H1 (cell line): ENCODE results near the gene LSM3. TPM values are rescaled to one million over a fixed set of nuclear protein-coding genes. Genes with fewer than 3 reads are reported as not detected.

Experiments used
- CTCF ChIA-PET: fragments of 300-600 bp; sonication (Branson Sonifier 250); formaldehyde crosslinking; loops from one replicate; lab custom pipeline; 2021; ENCODE audit not compliant: partially characterized antibody; lab: Charles Lee
- POLR2A ChIA-PET: fragments of 300-600 bp; sonication (Branson Sonifier 250); formaldehyde crosslinking; loops from one replicate; lab custom pipeline; 2021; ENCODE audit warnings: inconsistent platforms; ENCODE audit not compliant: partially characterized antibody; lab: Charles Lee
- DNase-seq, 2 experiments: peaks; one replicate each; pipeline versions ENCODE4 v3.0.0 to v3.0.0-alpha.2; 2010 to 2022; ENCODE audit warnings: low spot score in 2 of 2, low read depth in 1 of 2, mixed read lengths in 1 of 2
- FAIRE-seq: peaks from 2 replicates; lab custom pipeline; 2011; peaks lifted over from hg19 to GRCh38; lab: Jason Lieb, UNC
- H2AFZ ChIP-seq: 2 replicates; pipeline ENCODE4 v1.8.1; 2012; ENCODE audit warnings: low read length, inconsistent platforms
- H2AK5ac ChIP-seq: 2 replicates; pipeline ENCODE4 v1.6.1; 2013; ENCODE audit warnings: low read depth, low read length
- H2BK120ac ChIP-seq: replicated peaks from 2 replicates; pipeline ENCODE3; 2013; ENCODE audit warnings: low read depth, low read length, inconsistent platforms
- H2BK12ac ChIP-seq: 2 replicates; pipeline ENCODE4 v1.6.1; 2013; ENCODE audit warnings: low read depth, low read length
- H2BK15ac ChIP-seq: 2 replicates; pipeline ENCODE4 v1.6.1; 2013; ENCODE audit warnings: low read length
- H2BK20ac ChIP-seq: 2 replicates; pipeline ENCODE4 v1.6.1; 2013; ENCODE audit warnings: low read length
- H2BK5ac ChIP-seq: 2 replicates; pipeline ENCODE4 v1.6.1; 2013; ENCODE audit warnings: low read depth, low read length
- H3K14ac ChIP-seq: 2 replicates; pipeline ENCODE4 v1.6.1; 2013; ENCODE audit warnings: inconsistent platforms; ENCODE audit not compliant: insufficient read length
- H3K18ac ChIP-seq: 2 replicates; pipeline ENCODE4 v1.6.1; 2013; ENCODE audit warnings: low read length; ENCODE audit errors: extremely low read depth
- H3K23ac ChIP-seq: 2 replicates; pipeline ENCODE4 v1.6.1; 2013; ENCODE audit warnings: inconsistent platforms; ENCODE audit not compliant: insufficient read length
- H3K23me2 ChIP-seq: 2 replicates; pipeline ENCODE4 v1.6.1; 2013; ENCODE audit warnings: low read depth, low read length
- H3K27ac ChIP-seq: 2 replicates; pipeline ENCODE4 v1.6.1; 2011; ENCODE audit warnings: low read depth, low read length, inconsistent platforms
- H3K27me3 ChIP-seq, 4 experiments: replicated peaks in 1 of 4; 1 replicate in 1 of 4; 2 replicates in 3 of 4; pipeline versions ENCODE4 v1.6.1 to v1.8.1; 2011 to 2013; ENCODE audit warnings: low read length in 3 of 4, mild to moderate bottlenecking in 3 of 4, inconsistent platforms in 2 of 4, mixed read lengths in 2 of 4, moderate library complexity in 1 of 4; ENCODE audit not compliant: control insufficient read depth in 3 of 4, insufficient read depth in 3 of 4; ENCODE audit errors: extremely low read depth in 1 of 4
- H3K36me3 ChIP-seq, 4 experiments: 2 replicates each; pipeline versions ENCODE4 v1.6.1 to v1.8.1; 2011 to 2013; ENCODE audit warnings: mild to moderate bottlenecking in 4 of 4, low read length in 3 of 4, moderate library complexity in 2 of 4, control low read depth in 1 of 4, inconsistent platforms in 1 of 4; ENCODE audit not compliant: insufficient read depth in 4 of 4, control insufficient read depth in 2 of 4
- H3K4ac ChIP-seq: replicated peaks from 2 replicates; pipeline ENCODE3; 2013; ENCODE audit warnings: low read length, low read depth, mixed read lengths, inconsistent platforms; ENCODE audit not compliant: insufficient read length
- H3K4me1 ChIP-seq, 4 experiments: replicated peaks in 1 of 4; 1 replicate in 1 of 4; 2 replicates in 3 of 4; pipeline versions ENCODE4 v1.6.1 to v1.8.1; 2011 to 2013; ENCODE audit warnings: low read length in 3 of 4, inconsistent platforms in 2 of 4, mixed read lengths in 1 of 4; ENCODE audit not compliant: insufficient read depth in 4 of 4, control insufficient read depth in 3 of 4
- H3K4me2 ChIP-seq, 2 experiments: 2 replicates each; pipeline versions ENCODE4 v1.6.1 to v1.8.1; 2011 to 2013; ENCODE audit warnings: low read depth in 2 of 2, low read length in 2 of 2, control low read depth in 1 of 2, inconsistent platforms in 1 of 2, mild to moderate bottlenecking in 1 of 2; ENCODE audit not compliant: insufficient read depth in 1 of 2
- H3K4me3 ChIP-seq, 4 experiments: fragments of 200-600, 300-600 bp in 1 of 4; sonication (generic), shearing (Covaris generic), sonication (Bioruptor Twin) in 1 of 4; 2 replicates each; pipeline versions ENCODE4 v1.5.1 to v1.8.1; 2011 to 2016; ENCODE audit warnings: low read length in 4 of 4, low read depth in 3 of 4, control low read depth in 2 of 4, inconsistent platforms in 2 of 4, mild to moderate bottlenecking in 2 of 4, mixed read lengths in 1 of 4, moderate library complexity in 1 of 4; ENCODE audit not compliant: insufficient read depth in 2 of 4; ENCODE audit errors: extremely low read depth in 1 of 4
- H3K56ac ChIP-seq: replicated peaks from 2 replicates; pipeline ENCODE3; 2013; ENCODE audit warnings: low read depth, mild to moderate bottlenecking, mixed read lengths, low read length, inconsistent platforms; ENCODE audit not compliant: insufficient read length
- H3K79me1 ChIP-seq: 2 replicates; pipeline ENCODE4 v1.6.1; 2013; ENCODE audit warnings: low read depth, low read length, control low read depth
- H3K79me2 ChIP-seq, 2 experiments: 2 replicates each; pipeline versions ENCODE4 v1.6.1 to v1.8.1; 2012 to 2013; ENCODE audit warnings: low read length in 2 of 2, mild to moderate bottlenecking in 2 of 2, inconsistent platforms in 1 of 2; ENCODE audit not compliant: insufficient read depth in 2 of 2, control insufficient read depth in 1 of 2
- H3K9ac ChIP-seq, 4 experiments: replicated peaks in 1 of 4; 1 replicate in 1 of 4; 2 replicates in 3 of 4; pipeline versions ENCODE4 v1.6.1 to v1.8.1; 2011 to 2013; ENCODE audit warnings: low read depth in 3 of 4, low read length in 3 of 4, control low read depth in 2 of 4, mild to moderate bottlenecking in 2 of 4, moderate library complexity in 2 of 4, inconsistent platforms in 1 of 4; ENCODE audit errors: extremely low read depth in 1 of 4
- H3K9me3 ChIP-seq, 2 experiments: 2 replicates each; pipeline versions ENCODE4 v1.6.1 to v1.8.1; 2012 to 2013; ENCODE audit warnings: mild to moderate bottlenecking in 2 of 2, moderate library complexity in 2 of 2, control low read depth in 1 of 2, inconsistent platforms in 1 of 2, low read depth in 1 of 2, low read length in 1 of 2, mixed read lengths in 1 of 2; ENCODE audit not compliant: insufficient read depth in 2 of 2
- H4K20me1 ChIP-seq, 2 experiments: replicated peaks in 1 of 2; 2 replicates each; pipeline versions ENCODE3 to v1.8.1; 2011 to 2013; ENCODE audit warnings: inconsistent platforms in 2 of 2, low read length in 2 of 2, mild to moderate bottlenecking in 1 of 2; ENCODE audit not compliant: insufficient read depth in 2 of 2, control insufficient read depth in 1 of 2
- H4K5ac ChIP-seq: 2 replicates; pipeline ENCODE4 v1.6.1; 2013; ENCODE audit warnings: low read length, low read depth, mixed read lengths, inconsistent platforms; ENCODE audit not compliant: insufficient read length
- H4K8ac ChIP-seq: 2 replicates; pipeline ENCODE4 v1.8.0; 2013; ENCODE audit warnings: mild to moderate bottlenecking, moderate library complexity, low read length, inconsistent platforms; ENCODE audit not compliant: insufficient read depth; ENCODE audit errors: extremely low read depth
- H4K91ac ChIP-seq: replicated peaks from 2 replicates; pipeline ENCODE3; 2013; ENCODE audit warnings: low read length, mixed read lengths, inconsistent platforms; ENCODE audit not compliant: insufficient read length
- ASH2L ChIP-seq: fragments of 200-600, 300-600 bp; sonication (generic); IDR thresholded peaks from one replicate; pipeline ENCODE4 v1.7.1; 2017; ENCODE audit warnings: low read length
- CBX5 ChIP-seq: fragments of 300-800, 300-1000 bp; sonication (generic); IDR thresholded peaks from 2 replicates; pipeline ENCODE4 v1.7.1; 2016; ENCODE audit warnings: antibody characterized with exemption, low read length, low read depth
- CBX8 ChIP-seq: fragments of 300-800, 300-1000 bp; sonication (generic); IDR thresholded peaks from 2 replicates; pipeline ENCODE4 v1.7.1; 2016; ENCODE audit warnings: low read depth, low read length, borderline replicate concordance
- CTBP2 ChIP-seq: IDR thresholded peaks from 2 replicates; pipeline ENCODE4 v1.7.0; 2011; ENCODE audit warnings: borderline replicate concordance, mild to moderate bottlenecking, moderate library complexity, mixed read lengths, low read length; ENCODE audit not compliant: insufficient read depth, insufficient read length
- GABPA ChIP-seq: IDR thresholded peaks from 2 replicates; pipeline ENCODE4 v1.6.1; 2011; ENCODE audit warnings: mild to moderate bottlenecking, low read length, moderate library complexity, borderline replicate concordance; ENCODE audit not compliant: insufficient read depth
- NRF1 ChIP-seq: IDR thresholded peaks from 2 replicates; pipeline ENCODE4 v1.6.1; 2011; ENCODE audit warnings: mild to moderate bottlenecking, low read depth, low read length, improper control_type of control experiment
- RAD21 ChIP-seq, 2 experiments: IDR thresholded peaks in 1 of 2; conservative IDR thresholded peaks in 1 of 2; 2 replicates each; pipeline ENCODE4 v1.6.1; 2011; ENCODE audit warnings: low read depth in 2 of 2, low read length in 2 of 2, improper control_type of control experiment in 1 of 2, inconsistent platforms in 1 of 2, mild to moderate bottlenecking in 1 of 2, moderate library complexity in 1 of 2
- RFX5 ChIP-seq: IDR thresholded peaks from 2 replicates; pipeline ENCODE4 v1.6.1; 2011; ENCODE audit warnings: low read depth, low read length, improper control_type of control experiment, borderline replicate concordance
- SIN3A ChIP-seq, 2 experiments: IDR thresholded peaks in 1 of 2; conservative IDR thresholded peaks in 1 of 2; 2 replicates each; pipeline ENCODE4 v1.6.1; 2011 to 2012; ENCODE audit warnings: low read length in 2 of 2, improper control_type of control experiment in 1 of 2, low read depth in 1 of 2, mild to moderate bottlenecking in 1 of 2
- TAF7 ChIP-seq: optimal IDR thresholded peaks from 2 replicates; pipeline ENCODE3; 2011; ENCODE audit warnings: low read depth, mild to moderate bottlenecking, inconsistent platforms, low read length, moderate library complexity, borderline replicate concordance
- TCF12 ChIP-seq: IDR thresholded peaks from 2 replicates; pipeline ENCODE4 v1.6.1; 2011; ENCODE audit warnings: low read depth, mild to moderate bottlenecking, low read length
- WGBS, 2 experiments: shearing (Covaris generic) in 1 of 2; methylation state at CpG; one replicate each; pipeline versions ENCODE4 v1.1.6 to v1.1.7; 2013 to 2015; ENCODE audit warnings: low lambda C conversion rate in 2 of 2, mixed read lengths in 2 of 2, inconsistent platforms in 1 of 2, low coverage in 1 of 2, missing lambda C conversion rate in 1 of 2; ENCODE audit not compliant: insufficient replicate concordance in 2 of 2, insufficient coverage in 1 of 2, insufficient read length in 1 of 2; ENCODE audit errors: extremely low coverage in 1 of 2, missing lambda C conversion rate in 1 of 2; 5-methylcytosine and 5-hydroxymethylcytosine counted together
- polyA plus RNA-seq, 7 experiments: library from polyadenylated mRNA; depleted of rRNA in 3 of 7; stranded (reverse) in 5 of 7; unstranded in 2 of 7; fragments of >200 nt in 5 of 7; fragments of 200-250 nt in 2 of 7; gene quantifications; 1 replicate in 5 of 7; 2 replicates in 1 of 7; 4 replicates in 1 of 7; pipeline versions ENCODE4 v1.2.1 to v1.2.3, GENCODE V29; 2011 to 2013; ENCODE audit warnings: missing spikeins in 2 of 7, mixed read lengths in 2 of 7
- total RNA-seq: library from RNA; stranded (reverse); fragmentation: NEBNext Ultra II Directional; extraction: Animal tissue kit (Norgen Biotek cat#: 25700); gene quantifications from 2 replicates; pipeline ENCODE4 v1.2.1, GENCODE V29; 2021

The LSM3 gene
- total and polyA plus RNA-seq, 2 of the 8 experiments (the other 6 are each of a cell fraction or from before 2014, with no cell fraction given): 7.1 to 25.4 TPM

DNA sequence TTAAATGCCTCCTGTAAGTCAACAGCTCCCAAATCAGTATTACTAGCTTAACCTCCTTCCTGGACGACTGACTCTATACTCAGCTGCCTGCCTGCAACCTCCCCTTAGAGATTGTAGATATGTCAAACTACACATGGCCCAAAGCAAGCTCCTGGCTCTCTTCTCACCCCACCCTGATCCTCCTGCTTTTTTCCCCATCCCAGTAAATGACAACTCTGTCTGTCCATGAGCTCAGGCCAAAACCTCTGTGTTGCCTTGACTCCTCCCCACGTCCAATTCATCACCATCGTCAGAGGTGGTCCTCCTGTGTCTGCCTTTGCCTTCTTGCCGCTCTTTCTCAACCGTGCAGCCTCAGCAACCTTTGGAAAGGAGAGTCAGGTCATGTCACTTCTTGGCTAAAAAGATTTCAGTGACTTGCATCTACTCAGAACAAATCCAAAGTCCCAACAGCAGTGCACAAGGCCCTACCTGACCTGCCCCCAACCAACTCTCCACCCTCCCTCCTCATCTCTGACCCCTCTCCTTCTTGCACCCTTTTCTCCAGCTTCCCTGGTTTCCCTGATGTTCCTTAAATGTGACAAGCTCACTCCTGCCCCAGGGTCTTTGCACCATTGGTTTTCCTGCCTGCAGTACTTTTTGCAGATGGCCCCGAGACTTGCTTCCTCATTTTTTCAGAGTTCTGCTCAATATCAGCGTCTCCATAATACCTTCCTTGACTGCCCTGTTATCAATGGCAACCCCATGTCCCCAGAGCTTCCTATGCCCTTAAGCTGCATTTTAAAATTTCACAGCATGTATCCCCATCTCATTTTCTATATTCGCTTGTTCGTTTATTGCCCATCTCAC lies 52.8 kb downstream of the LSM3 start:
- Histone ChIP-seq H2AFZ (no peak overlapping the region), H3K18ac (no peak overlapping the region), H2BK5ac (no peak overlapping the region), H2BK20ac (no peak overlapping the region), H3K9me3 (peaks cover 4 to 6% of the 10 kb centered on the region in 2 experiments; a peak in 1 of 4 replicates), H3K4me1 (peaks cover 0 to 5% (median 0%) of the 10 kb centered on the region in 4 experiments; a peak in 1 of 7 replicates), H3K79me2 (no peaks in the 10 kb centered on the region), H3K23ac (no peak overlapping the region), H3K4me2 (no peak overlapping the region), H4K20me1 (no peaks in the 10 kb centered on the region), H4K5ac (no peak overlapping the region), H2AK5ac (no peak overlapping the region), H3K36me3 (no peaks in the 10 kb centered on the region), H3K27me3 (no peaks in the 10 kb centered on the region), H2BK12ac (no peak overlapping the region), H4K91ac (no peak overlapping the region), H3K14ac (no peak overlapping the region), H4K8ac (no peak overlapping the region), H3K27ac (no peak overlapping the region), H3K56ac (no peak overlapping the region), H3K9ac (no peak overlapping the region), H3K23me2 (no peaks in the 10 kb centered on the region), H3K4me3 (no peak overlapping the region), H2BK15ac (no peak overlapping the region), H3K79me1 (no peaks in the 10 kb centered on the region), H2BK120ac (no peak overlapping the region), H3K4ac (no peak overlapping the region)
- ChIA-PET POLR2A (interaction anchor here (1.6 to 1.9 kb wide), 3 partner anchors 9 to 21 kb away, joined by 3 to 5 read pairs (median 4); no protein-coding TSS in a partner anchor), CTCF (interaction anchor here (0.9 to 3.0 kb wide), 15 partner anchors 8 to 318 kb away, joined by 3 to 21 read pairs (median 5); no protein-coding TSS in a partner anchor)
- 81% methylated on average over 9 of the region's 9 CpGs; no CpG with 5 or more reads in 1 of the 2 experiments for WGBS, 2 experiments
- DNase-seq: no peak
- no peak for FAIRE-seq
- TF ChIP-seq TAF7 (no peak), SIN3A (conservative IDR thresholded peaks at IDR 0.05 in 1 of 2, IDR thresholded peaks at IDR 0.05 in 1 of 2; ENCODE audit: low read depth in 1 of 2, low read length in 2 of 2) (no peak), CTBP2 (no peak), RFX5 (no peak), GABPA (no peak), RAD21 (IDR thresholded peaks at IDR 0.05 in 1 of 2, conservative IDR thresholded peaks at IDR 0.05 in 1 of 2; ENCODE audit: low read depth in 2 of 2, low read length in 2 of 2) (no peak), NRF1 (no peak), CBX8 (no peak), ASH2L (no peak), TCF12 (no peak), CBX5 (no peak)
